Measurements from ENCODE around the gene ARHGDIG. TPM values are rescaled to one million over a fixed set of nuclear protein-coding genes. Genes with fewer than 3 reads are reported as not detected.

The ARHGDIG gene
- polyA plus RNA-seq, 1 donor, result 4.5 TPM

- peaks cover 7% of the 10 kb centered on the region for H3K4me1 ChIP-seq (ENCODE audit: control insufficient read depth, insufficient read depth, low read length)
- H3K27me3 ChIP-seq (ENCODE audit: control insufficient read depth, insufficient read depth, low read length), result peaks cover 31% of the 10 kb centered on the region
- H3K36me3 ChIP-seq (ENCODE audit: control insufficient read depth, insufficient read depth, low read length), result no peaks in the 10 kb centered on the region
- peaks cover 7% of the 10 kb centered on the region for H3K9me3 ChIP-seq (ENCODE audit: control insufficient read depth, low read depth, low read length)
- H3K4me3 ChIP-seq (ENCODE audit: low read length), result no peak overlapping the region
- DNase-seq, result no peak
- no peak overlapping the region for H3K27ac ChIP-seq (ENCODE audit: low read length)
- WGBS (ENCODE audit: insufficient coverage, low lambda C conversion rate), result no CpG with 5 or more reads among the region's 34 CpGs
These were observed 9.8 kb upstream of the ARHGDIG start for GRCh38 chr16:270381-271255.

GRCh38 chr16:272633-273546 is 7.5 kb upstream of the ARHGDIG start:
- Histone ChIP-seq H3K4me1 (ENCODE audit: control insufficient read depth, insufficient read depth, low read length) (peaks cover 7% of the 10 kb centered on the region), H3K4me3 (ENCODE audit: low read length) (no peak overlapping the region), H3K27me3 (ENCODE audit: control insufficient read depth, insufficient read depth, low read length) (peaks cover 41% of the 10 kb centered on the region), H3K9me3 (ENCODE audit: control insufficient read depth, low read depth, low read length) (peaks cover 7% of the 10 kb centered on the region), H3K36me3 (ENCODE audit: control insufficient read depth, insufficient read depth, low read length) (no peaks in the 10 kb centered on the region), H3K27ac (ENCODE audit: low read length) (no peak overlapping the region)
- WGBS (ENCODE audit: insufficient coverage, low lambda C conversion rate), result no CpG with 5 or more reads among the region's 36 CpGs
- no peak for DNase-seq

- no peak for DNase-seq
- Histone ChIP-seq H3K36me3 (ENCODE audit: control insufficient read depth, insufficient read depth, low read length) (no peaks in the 10 kb centered on the region), H3K27ac (ENCODE audit: low read length) (no peak overlapping the region), H3K4me3 (ENCODE audit: low read length) (no peak overlapping the region), H3K9me3 (ENCODE audit: control insufficient read depth, low read depth, low read length) (peaks cover 7% of the 10 kb centered on the region), H3K27me3 (ENCODE audit: control insufficient read depth, insufficient read depth, low read length) (peaks cover 48% of the 10 kb centered on the region), H3K4me1 (ENCODE audit: control insufficient read depth, insufficient read depth, low read length) (peaks cover 7% of the 10 kb centered on the region)
- no CpG with 5 or more reads among the region's 30 CpGs for WGBS (ENCODE audit: insufficient coverage, low lambda C conversion rate)
These were observed 6.6 kb upstream of the ARHGDIG start for GRCh38 chr16:273547-274421.

DNA sequence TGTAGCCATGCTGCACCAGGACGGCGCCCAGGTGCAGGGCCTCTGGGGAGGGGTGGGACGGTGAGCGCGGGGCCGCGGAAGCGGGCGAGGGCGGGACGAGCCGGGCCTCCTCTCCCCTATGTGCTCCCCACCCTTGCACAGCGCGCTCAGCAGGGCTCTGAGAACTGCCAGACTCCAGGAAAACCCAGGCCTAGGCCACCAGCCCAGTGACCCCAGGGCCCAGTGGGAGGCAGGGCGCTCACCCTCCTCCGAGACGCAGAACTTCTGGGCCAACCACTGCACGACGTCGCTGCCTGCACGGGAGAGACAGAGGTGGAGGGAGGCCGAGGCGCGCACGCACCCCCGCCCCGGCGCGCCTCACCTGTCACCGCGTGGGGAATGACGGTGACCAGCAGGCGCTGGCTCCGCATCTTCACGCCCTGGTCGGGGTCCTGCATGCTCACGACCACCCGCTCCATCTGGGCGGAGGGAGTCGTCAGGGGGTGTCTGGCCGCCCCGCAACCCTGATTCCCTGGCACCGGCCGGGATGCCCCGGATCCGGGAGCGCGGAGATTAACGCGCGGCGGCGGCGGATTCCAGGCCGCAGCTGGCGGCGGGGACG is 5.2 kb upstream of the ARHGDIG start:
- no peak overlapping the region for H3K4me3 ChIP-seq (ENCODE audit: low read length)
- H3K9me3 ChIP-seq (ENCODE audit: control insufficient read depth, low read depth, low read length), result peaks cover 10% of the 10 kb centered on the region
- peak in 1 of 2 donors; percentile 32 for DNase-seq
- H3K27me3 ChIP-seq (ENCODE audit: control insufficient read depth, insufficient read depth, low read length), result peaks cover 61% of the 10 kb centered on the region
- WGBS (ENCODE audit: insufficient coverage, low lambda C conversion rate), result no CpG with 5 or more reads among the region's 58 CpGs
- H3K36me3 ChIP-seq (ENCODE audit: control insufficient read depth, insufficient read depth, low read length), result no peaks in the 10 kb centered on the region
- H3K27ac ChIP-seq (ENCODE audit: low read length), result no peak overlapping the region
- peaks cover 7% of the 10 kb centered on the region for H3K4me1 ChIP-seq (ENCODE audit: control insufficient read depth, insufficient read depth, low read length)

DNA sequence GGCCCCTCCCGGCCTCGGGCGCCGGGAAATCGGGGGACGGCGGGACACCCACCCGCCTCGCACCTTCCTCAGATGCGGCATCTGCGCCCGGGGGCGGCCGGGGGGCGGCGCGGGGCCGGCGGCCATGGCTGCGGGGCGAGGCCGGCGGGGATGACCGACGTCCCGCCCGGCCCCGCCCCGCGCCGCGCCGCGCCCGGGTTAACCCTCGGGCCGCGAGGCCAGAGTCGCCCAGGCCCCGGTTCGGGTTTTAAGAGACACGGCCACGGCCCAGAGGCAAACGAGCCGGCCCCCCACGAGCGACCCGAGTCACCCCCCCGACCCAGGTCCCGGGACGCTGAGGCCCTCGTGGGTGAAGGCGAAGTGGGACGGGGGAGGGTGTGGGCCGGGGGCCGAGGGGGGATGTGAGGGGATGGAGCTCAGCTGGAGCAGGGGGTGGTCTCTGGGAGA is 4.6 kb upstream of the ARHGDIG start, which contains the start of gene RGS11:
Gene RGS11, minus strand, starts transcription at position 159 of the 447 bp plus-strand sequence. Its CDS starts 33 bp downstream, at position 126.
- DNase-seq, result no peak
- Histone ChIP-seq H3K27me3 (ENCODE audit: control insufficient read depth, insufficient read depth, low read length) (peaks cover 64% of the 10 kb centered on the region), H3K36me3 (ENCODE audit: control insufficient read depth, insufficient read depth, low read length) (no peaks in the 10 kb centered on the region), H3K4me1 (ENCODE audit: control insufficient read depth, insufficient read depth, low read length) (peaks cover 9% of the 10 kb centered on the region), H3K9me3 (ENCODE audit: control insufficient read depth, low read depth, low read length) (peaks cover 11% of the 10 kb centered on the region), H3K4me3 (ENCODE audit: low read length) (no peak within 1 kb of the TSS), H3K27ac (ENCODE audit: low read length) (no peak within 1 kb of the TSS)
- no CpG with 5 or more reads among the region's 56 CpGs for WGBS (ENCODE audit: insufficient coverage, low lambda C conversion rate)

GRCh38 chr16:276426-277077 is 3.8 kb upstream of the ARHGDIG start:
- WGBS (ENCODE audit: insufficient coverage, low lambda C conversion rate), result no CpG with 5 or more reads among the region's 20 CpGs
- peaks cover 68% of the 10 kb centered on the region for H3K27me3 ChIP-seq (ENCODE audit: control insufficient read depth, insufficient read depth, low read length)
- H3K27ac ChIP-seq (ENCODE audit: low read length), result no peak overlapping the region
- H3K36me3 ChIP-seq (ENCODE audit: control insufficient read depth, insufficient read depth, low read length), result no peaks in the 10 kb centered on the region
- peaks cover 18% of the 10 kb centered on the region for H3K9me3 ChIP-seq (ENCODE audit: control insufficient read depth, low read depth, low read length)
- no peak overlapping the region for H3K4me3 ChIP-seq (ENCODE audit: low read length)
- DNase-seq, result no peak
- peaks cover 14% of the 10 kb centered on the region for H3K4me1 ChIP-seq (ENCODE audit: control insufficient read depth, insufficient read depth, low read length)

- 51% methylated on average over 3 of the region's 6 CpGs for WGBS (ENCODE audit: insufficient coverage, low lambda C conversion rate)
- Histone ChIP-seq H3K27ac (ENCODE audit: low read length) (no peak overlapping the region), H3K4me1 (ENCODE audit: control insufficient read depth, insufficient read depth, low read length) (peaks cover 14% of the 10 kb centered on the region), H3K36me3 (ENCODE audit: control insufficient read depth, insufficient read depth, low read length) (no peaks in the 10 kb centered on the region), H3K27me3 (ENCODE audit: control insufficient read depth, insufficient read depth, low read length) (peaks cover 71% of the 10 kb centered on the region), H3K4me3 (ENCODE audit: low read length) (no peak overlapping the region), H3K9me3 (ENCODE audit: control insufficient read depth, low read depth, low read length) (peaks cover 17% of the 10 kb centered on the region)
- DNase-seq, result peak in 1 of 2 donors; percentile 39
These were observed 1.5 kb upstream of the ARHGDIG start for GRCh38 chr16:278863-279366.

DNA sequence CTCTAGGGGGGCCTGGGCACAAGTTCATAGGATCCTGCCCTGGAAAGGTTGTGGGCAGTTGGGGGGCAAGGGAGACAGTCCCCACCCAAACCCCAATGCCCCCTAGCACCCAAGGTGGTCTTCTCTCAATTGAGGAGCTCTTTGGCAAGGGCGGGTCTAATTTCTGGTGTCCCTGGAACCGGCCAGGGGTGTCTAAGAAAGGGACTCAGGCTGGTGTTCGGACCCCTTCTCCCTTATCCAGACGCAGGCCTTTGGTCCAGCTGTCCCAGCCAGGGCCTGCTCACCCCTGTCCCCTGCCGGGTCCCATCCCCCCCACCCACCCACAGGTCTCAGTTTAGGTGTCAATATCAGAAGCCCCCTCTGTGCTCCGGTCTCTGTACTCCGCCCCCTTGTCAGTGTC is 860 bp upstream of the ARHGDIG start:
- H3K27ac ChIP-seq (ENCODE audit: low read length), result no peak overlapping the region
- no peak overlapping the region for H3K4me3 ChIP-seq (ENCODE audit: low read length)
- H3K27me3 ChIP-seq (ENCODE audit: control insufficient read depth, insufficient read depth, low read length), result peaks cover 65% of the 10 kb centered on the region
- no CpG with 5 or more reads among the region's 7 CpGs for WGBS (ENCODE audit: insufficient coverage, low lambda C conversion rate)
- H3K36me3 ChIP-seq (ENCODE audit: control insufficient read depth, insufficient read depth, low read length), result no peaks in the 10 kb centered on the region
- no peak for DNase-seq
- H3K4me1 ChIP-seq (ENCODE audit: control insufficient read depth, insufficient read depth, low read length), result peaks cover 14% of the 10 kb centered on the region
- H3K9me3 ChIP-seq (ENCODE audit: control insufficient read depth, low read depth, low read length), result peaks cover 21% of the 10 kb centered on the region

DNA sequence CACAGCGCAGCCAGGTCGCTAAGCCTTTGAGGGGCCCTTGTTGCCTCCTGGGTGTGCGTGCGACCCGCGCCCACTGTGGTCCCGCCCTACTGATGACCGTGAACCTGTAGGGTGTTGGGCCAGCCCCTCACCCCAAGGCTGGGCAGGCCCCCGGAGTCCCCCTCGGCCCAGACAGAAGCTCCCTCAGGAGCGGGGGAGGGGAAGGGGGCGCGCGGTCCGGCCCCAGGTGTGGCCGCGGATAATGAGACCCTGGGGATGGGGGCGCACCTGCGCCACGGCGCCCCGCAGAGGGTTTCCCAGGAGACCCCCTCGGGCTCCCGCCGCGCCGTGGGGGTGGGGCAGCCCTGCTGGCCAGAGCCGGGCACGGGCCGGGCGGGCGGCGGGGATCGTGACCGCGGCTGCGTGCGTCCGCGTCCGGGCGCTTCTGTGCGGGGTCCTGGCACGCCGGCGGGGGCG is 358 bp upstream of the ARHGDIG start:
- peaks cover 24% of the 10 kb centered on the region for H3K9me3 ChIP-seq (ENCODE audit: control insufficient read depth, low read depth, low read length)
- no peak overlapping the region for H3K4me3 ChIP-seq (ENCODE audit: low read length)
- H3K4me1 ChIP-seq (ENCODE audit: control insufficient read depth, insufficient read depth, low read length), result peaks cover 10% of the 10 kb centered on the region
- peaks cover 60% of the 10 kb centered on the region for H3K27me3 ChIP-seq (ENCODE audit: control insufficient read depth, insufficient read depth, low read length)
- WGBS (ENCODE audit: insufficient coverage, low lambda C conversion rate), result no CpG with 5 or more reads among the region's 47 CpGs
- DNase-seq, result no peak
- no peak overlapping the region for H3K27ac ChIP-seq (ENCODE audit: low read length)
- peaks cover 2% of the 10 kb centered on the region for H3K36me3 ChIP-seq (ENCODE audit: control insufficient read depth, insufficient read depth, low read length)
